Tibial nerve (tissue), 4 donors: ENCODE results near the gene CTRB1.

Experiments used
- EP300 ChIP-seq, 2 donors: sonication (generic); formaldehyde crosslinking; IDR thresholded peaks; one replicate each; pipeline ENCODE4 v1.6.1; 2017; ENCODE audit warnings: antibody characterized with exemption in 2 of 2, mild to moderate bottlenecking in 1 of 2
- POLR2A ChIP-seq, 2 donors: fragments of 450-650 bp; IDR thresholded peaks; one replicate each; pipeline ENCODE4 v1.6.1; 2017; ENCODE audit warnings: antibody characterized with exemption in 2 of 2, mild to moderate bottlenecking in 2 of 2, moderate library complexity in 2 of 2
- TF ChIP-seq, protein P1 (sequence below), 5 experiments: fragments of 200-600 bp in 3 of 5; fragments of 450-650 bp in 2 of 5; sonication (generic) in 3 of 5; IDR thresholded peaks; one replicate each; pipeline ENCODE4 v1.5.1; 2016 to 2019; ENCODE audit warnings: antibody characterized with exemption in 5 of 5, mild to moderate bottlenecking in 3 of 5, moderate library complexity in 2 of 5

DNA sequence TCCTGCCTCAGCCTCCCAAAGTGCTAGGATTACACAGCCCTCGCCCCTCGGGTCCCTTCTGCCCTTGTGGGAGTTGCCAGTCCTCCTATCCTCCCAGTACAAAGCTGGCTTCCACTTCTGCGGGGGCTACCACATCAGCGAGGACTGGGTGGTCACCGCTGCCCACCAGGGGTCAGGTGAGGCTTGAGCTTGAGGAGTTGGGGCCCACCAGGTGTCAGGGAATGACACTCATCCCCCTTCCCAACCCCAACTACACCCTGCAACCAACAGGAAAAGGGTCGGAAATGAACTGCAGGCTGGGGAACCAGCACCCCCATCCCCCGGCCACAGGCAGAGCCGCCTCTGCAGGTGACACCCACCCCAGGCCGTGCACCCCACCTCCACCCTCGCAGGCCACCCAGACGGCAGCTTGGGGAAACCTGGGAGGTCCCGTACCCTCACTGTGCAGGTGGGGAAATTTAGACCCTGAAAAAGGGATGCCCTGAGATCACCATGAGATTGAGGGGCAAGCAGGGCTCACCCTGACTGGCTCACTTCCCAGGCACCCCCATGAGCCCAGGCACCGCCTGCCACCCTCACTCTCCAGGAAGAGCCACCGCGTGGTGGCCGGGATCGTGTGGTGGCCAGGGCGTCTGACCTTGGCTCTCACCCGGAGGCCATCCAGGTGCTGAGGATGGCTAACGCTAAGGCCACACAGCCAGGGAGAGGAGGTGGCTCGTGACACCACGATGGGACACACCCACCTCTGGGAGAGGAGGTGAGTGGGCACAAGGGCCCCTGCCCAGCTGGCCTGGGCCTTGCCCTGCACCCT lies 8.0 kb downstream of the CTRB1 start:
- TF ChIP-seq, protein P1, sequence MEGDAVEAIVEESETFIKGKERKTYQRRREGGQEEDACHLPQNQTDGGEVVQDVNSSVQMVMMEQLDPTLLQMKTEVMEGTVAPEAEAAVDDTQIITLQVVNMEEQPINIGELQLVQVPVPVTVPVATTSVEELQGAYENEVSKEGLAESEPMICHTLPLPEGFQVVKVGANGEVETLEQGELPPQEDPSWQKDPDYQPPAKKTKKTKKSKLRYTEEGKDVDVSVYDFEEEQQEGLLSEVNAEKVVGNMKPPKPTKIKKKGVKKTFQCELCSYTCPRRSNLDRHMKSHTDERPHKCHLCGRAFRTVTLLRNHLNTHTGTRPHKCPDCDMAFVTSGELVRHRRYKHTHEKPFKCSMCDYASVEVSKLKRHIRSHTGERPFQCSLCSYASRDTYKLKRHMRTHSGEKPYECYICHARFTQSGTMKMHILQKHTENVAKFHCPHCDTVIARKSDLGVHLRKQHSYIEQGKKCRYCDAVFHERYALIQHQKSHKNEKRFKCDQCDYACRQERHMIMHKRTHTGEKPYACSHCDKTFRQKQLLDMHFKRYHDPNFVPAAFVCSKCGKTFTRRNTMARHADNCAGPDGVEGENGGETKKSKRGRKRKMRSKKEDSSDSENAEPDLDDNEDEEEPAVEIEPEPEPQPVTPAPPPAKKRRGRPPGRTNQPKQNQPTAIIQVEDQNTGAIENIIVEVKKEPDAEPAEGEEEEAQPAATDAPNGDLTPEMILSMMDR (IDR thresholded peaks at IDR 0.05), result no peak
- TF ChIP-seq POLR2A (IDR thresholded peaks at IDR 0.05) (no peak), EP300 (IDR thresholded peaks at IDR 0.05) (no peak)
